IPS DF 6.9 (cell line): Measurements from ENCODE around the gene KANK3.
A peak's percentile ranks its signal among the peaks of the same experiment; 100 is the strongest.

Source experiments
- DNase-seq: peaks from one replicate; pipeline ENCODE4 v3.0.0-alpha.2; 2013; ENCODE audit warnings: low read depth, low spot score
- H3K27ac ChIP-seq: one replicate; pipeline ENCODE4 v1.5.1; 2013; ENCODE audit warnings: low read length, control low read depth
- H3K27me3 ChIP-seq: 2 replicates; pipeline ENCODE4 v1.6.1; 2013; ENCODE audit warnings: mild to moderate bottlenecking, low read length; ENCODE audit not compliant: control insufficient read depth, insufficient read depth
- H3K36me3 ChIP-seq: 2 replicates; pipeline ENCODE4 v1.6.1; 2013; ENCODE audit warnings: low read length; ENCODE audit not compliant: control insufficient read depth, insufficient read depth
- H3K4me1 ChIP-seq: 2 replicates; pipeline ENCODE4 v1.6.1; 2013; ENCODE audit warnings: low read length; ENCODE audit not compliant: control insufficient read depth, insufficient read depth
- H3K4me3 ChIP-seq: 2 replicates; pipeline ENCODE4 v1.5.1; 2013; ENCODE audit warnings: mild to moderate bottlenecking, low read length
- H3K9me3 ChIP-seq: 2 replicates; pipeline ENCODE4 v1.6.1; 2013; ENCODE audit warnings: low read length, inconsistent platforms; ENCODE audit not compliant: control insufficient read depth, insufficient read depth
- WGBS: extraction: QIAGEN DNeasy Blood & Tissue Kit; methylation state at CpG from one replicate; pipeline ENCODE4 v1.1.7; 2013; ENCODE audit warnings: mixed read lengths, missing lambda C conversion rate; ENCODE audit not compliant: insufficient read length, insufficient coverage; 5-methylcytosine and 5-hydroxymethylcytosine counted together

The KANK3 gene

GRCh38 chr19:8370176-8371010 is 27.3 kb upstream of the KANK3 start:
- no peaks in the 10 kb centered on the region for H3K9me3 ChIP-seq
- no peaks in the 10 kb centered on the region for H3K27me3 ChIP-seq
- DNase-seq = no peak
- H3K4me1 ChIP-seq = peaks cover 4% of the 10 kb centered on the region; the same call in 1 of the 2 replicates
- no peaks in the 10 kb centered on the region; the same call in 1 of the 2 replicates for H3K36me3 ChIP-seq
- no CpG with 5 or more reads among the region's 19 CpGs for WGBS
- H3K27ac ChIP-seq = no peak overlapping the region
- H3K4me3 ChIP-seq = no peak overlapping the region

DNA sequence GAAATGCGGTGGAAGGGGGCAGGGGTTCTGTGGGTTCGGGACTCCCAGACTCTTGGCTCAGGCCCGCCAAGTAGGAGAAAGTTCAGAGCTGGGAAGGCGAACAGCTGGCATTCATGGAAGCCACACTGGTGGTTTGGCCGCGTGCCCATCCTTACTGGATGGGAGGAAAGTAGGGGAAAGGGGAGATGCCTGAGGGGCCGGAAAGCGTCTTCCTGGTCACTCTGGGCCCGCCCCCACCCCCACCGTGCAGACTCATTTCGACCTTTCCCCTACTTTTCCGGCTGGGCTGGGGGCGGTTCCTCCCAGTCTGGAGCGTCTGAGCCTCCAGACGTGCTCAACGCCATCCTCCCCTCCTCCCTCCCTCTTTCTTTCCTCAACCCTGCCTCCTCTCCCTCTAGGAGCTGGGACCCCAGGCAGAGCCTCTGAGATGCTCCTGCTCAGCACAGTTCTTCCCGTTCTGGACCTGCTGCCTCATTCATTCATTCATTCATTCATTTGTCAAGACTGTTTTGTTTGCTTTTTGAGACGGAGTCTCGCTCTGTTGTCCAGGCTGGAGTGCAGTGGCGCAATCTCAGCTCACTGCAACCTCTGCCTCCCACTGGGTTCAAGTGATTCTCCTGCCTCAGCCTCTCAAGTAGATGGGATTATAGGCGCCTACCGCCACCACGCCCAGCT is 24.4 kb upstream of the KANK3 start:
- Histone ChIP-seq H3K4me1 (peaks cover 8% of the 10 kb centered on the region), H3K36me3 (no peaks in the 10 kb centered on the region; the same call in 1 of the 2 replicates), H3K4me3 (no peak overlapping the region), H3K9me3 (no peaks in the 10 kb centered on the region), H3K27me3 (no peaks in the 10 kb centered on the region; the same call in 1 of the 2 replicates), H3K27ac (no peak overlapping the region)
- no CpG with 5 or more reads among the region's 23 CpGs for WGBS
- no peak for DNase-seq

DNA sequence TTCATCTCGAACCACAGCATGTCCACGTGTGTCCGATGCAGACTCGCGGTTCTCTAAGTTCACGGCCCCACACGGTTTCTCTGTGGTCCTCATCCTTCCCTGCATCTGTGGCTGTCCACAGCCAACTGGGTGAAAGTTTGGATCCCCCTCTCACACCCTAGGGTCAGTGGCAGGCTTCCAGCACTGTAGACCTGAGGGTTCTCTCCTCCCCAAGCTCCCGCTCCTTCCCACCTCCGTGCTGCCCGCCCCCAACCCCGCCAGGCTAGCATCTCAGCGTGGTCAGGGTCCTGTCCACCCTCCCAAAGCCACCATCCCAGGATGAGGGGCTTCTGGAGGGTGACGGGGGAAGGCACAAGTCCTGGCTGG is 23.9 kb upstream of the KANK3 start:
- Histone ChIP-seq H3K4me1 (peaks cover 8% of the 10 kb centered on the region), H3K27me3 (peaks cover 2% of the 10 kb centered on the region; the same call in 1 of the 2 replicates), H3K9me3 (no peaks in the 10 kb centered on the region), H3K4me3 (no peak overlapping the region), H3K27ac (no peak overlapping the region), H3K36me3 (no peaks in the 10 kb centered on the region; the same call in 1 of the 2 replicates)
- no CpG with 5 or more reads among the region's 13 CpGs for WGBS
- DNase-seq = no peak

DNA sequence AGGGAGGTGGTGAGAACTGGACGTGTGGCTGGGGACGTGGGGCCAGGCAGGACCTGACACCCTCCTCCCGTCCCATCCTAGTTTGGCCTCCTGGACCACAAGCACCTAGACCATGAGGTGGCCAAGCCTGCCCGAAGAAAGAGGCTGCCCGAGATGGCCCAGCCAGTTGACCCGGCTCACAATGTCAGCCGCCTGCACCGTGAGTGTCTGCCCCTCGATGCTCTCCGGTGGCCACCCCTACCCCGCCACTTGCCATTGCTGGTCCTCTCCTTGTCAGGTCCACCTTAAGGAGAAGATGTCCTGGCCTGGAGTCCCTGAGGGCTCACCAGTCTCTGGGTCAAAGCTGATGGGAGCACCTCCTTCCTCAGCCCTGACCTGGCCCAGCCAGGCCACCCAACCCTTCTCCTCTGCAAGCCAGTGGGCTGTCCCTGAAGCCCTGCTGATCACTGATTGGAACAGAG is 23.1 kb upstream of the KANK3 start:
- H3K27ac ChIP-seq = no peak overlapping the region
- whole genome bisulfite sequencing = no CpG with 5 or more reads among the region's 11 CpGs

DNA sequence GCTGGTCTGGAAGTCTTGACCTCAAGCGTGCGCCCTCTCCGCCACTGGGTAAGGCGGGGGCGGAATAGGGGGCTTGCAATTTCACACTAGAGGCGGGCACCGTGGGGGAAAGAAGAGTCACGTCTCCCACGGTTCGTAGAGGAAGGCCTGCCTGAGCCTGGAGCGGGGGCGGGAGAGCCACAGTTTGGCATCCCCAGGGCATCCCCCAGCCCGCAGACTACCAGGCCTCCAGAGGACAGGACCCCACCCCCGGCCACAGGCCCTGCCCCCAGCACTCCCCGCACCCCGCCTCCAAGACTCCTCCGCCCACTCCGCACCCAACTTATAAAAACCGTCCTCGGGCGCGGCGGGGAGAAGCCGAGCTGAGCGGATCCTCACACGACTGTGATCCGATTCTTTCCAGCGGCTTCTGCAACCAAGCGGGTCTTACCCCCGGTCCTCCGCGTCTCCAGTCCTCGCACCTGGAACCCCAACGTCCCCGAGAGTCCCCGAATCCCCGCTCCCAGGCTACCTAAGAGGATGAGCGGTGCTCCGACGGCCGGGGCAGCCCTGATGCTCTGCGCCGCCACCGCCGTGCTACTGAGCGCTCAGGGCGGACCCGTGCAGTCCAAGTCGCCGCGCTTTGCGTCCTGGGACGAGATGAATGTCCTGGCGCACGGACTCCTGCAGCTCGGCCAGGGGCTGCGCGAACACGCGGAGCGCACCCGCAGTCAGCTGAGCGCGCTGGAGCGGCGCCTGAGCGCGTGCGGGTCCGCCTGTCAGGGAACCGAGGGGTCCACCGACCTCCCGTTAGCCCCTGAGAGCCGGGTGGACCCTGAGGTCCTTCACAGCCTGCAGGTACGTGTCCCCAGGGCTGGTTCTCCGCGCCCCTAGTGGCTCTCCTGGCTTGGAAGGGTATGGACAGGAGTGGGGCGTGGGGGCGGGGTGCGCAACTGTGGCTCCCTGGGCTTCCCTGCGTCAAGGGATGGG is 21.0 kb upstream of the KANK3 start, which contains the start of gene ANGPTL4:
Gene ANGPTL4 (plus strand): TSS at position 353 of the 969 bp plus-strand sequence. CDS start 167 bp downstream, at position 520.
- Histone ChIP-seq H3K36me3 (no peaks in the 10 kb centered on the region; the same call in 1 of the 2 replicates), H3K27ac (no peak within 1 kb of the TSS), H3K27me3 (peaks cover 2% of the 10 kb centered on the region; the same call in 1 of the 2 replicates), H3K4me3 (peak within 1 kb of the TSS; percentile 47; the same call in 1 of the 2 replicates), H3K4me1 (peaks cover 8% of the 10 kb centered on the region), H3K9me3 (no peaks in the 10 kb centered on the region)
- WGBS = no CpG with 5 or more reads among the region's 81 CpGs
- DNase-seq = no peak

More for the DNA sequence above, 23.1 kb upstream of the KANK3 start:
- Histone ChIP-seq H3K4me3 (no peak overlapping the region), H3K9me3 (no peaks in the 10 kb centered on the region), H3K4me1 (peaks cover 8% of the 10 kb centered on the region), H3K27me3 (peaks cover 2% of the 10 kb centered on the region; the same call in 1 of the 2 replicates), H3K36me3 (no peaks in the 10 kb centered on the region; the same call in 1 of the 2 replicates)
- no peak for DNase-seq

- peaks cover 8% of the 10 kb centered on the region for H3K4me1 ChIP-seq
- no peaks in the 10 kb centered on the region; the same call in 1 of the 2 replicates for H3K36me3 ChIP-seq
- H3K27ac ChIP-seq = no peak overlapping the region
- DNase-seq = no peak
- peaks cover 2% of the 10 kb centered on the region; the same call in 1 of the 2 replicates for H3K27me3 ChIP-seq
- no peak overlapping the region for H3K4me3 ChIP-seq
- no peaks in the 10 kb centered on the region for H3K9me3 ChIP-seq
- no CpG with 5 or more reads among the region's 12 CpGs for WGBS
Measured at GRCh38 chr19:8361921-8362793, 19.1 kb upstream of the KANK3 start.

DNA sequence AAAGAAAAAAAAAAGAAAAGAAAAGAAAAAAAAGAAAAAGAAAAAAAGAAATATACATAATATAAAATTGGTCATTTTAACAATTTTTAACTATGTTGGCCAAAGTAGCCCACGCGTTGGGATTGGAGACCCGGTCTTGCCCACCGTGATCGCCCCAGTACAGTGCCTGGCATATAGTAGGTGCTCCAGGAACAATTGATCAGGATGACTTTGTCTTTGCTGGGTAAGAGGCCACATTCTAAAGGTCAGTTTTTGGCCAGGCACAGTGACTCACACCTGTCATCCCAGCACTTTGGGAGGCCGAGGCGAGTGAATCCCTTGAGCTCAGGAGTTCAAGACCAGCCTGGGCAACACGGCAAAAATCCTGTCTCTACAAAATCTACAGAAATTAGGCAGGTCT is 17.1 kb upstream of the KANK3 start:
- Histone ChIP-seq H3K27me3 (peaks cover 2% of the 10 kb centered on the region; the same call in 1 of the 2 replicates), H3K27ac (no peak overlapping the region), H3K9me3 (no peaks in the 10 kb centered on the region), H3K4me3 (no peak overlapping the region), H3K4me1 (peaks cover 4% of the 10 kb centered on the region), H3K36me3 (no peaks in the 10 kb centered on the region)
- no CpG with 5 or more reads among the region's 8 CpGs for WGBS
- no peak for DNase-seq

DNA sequence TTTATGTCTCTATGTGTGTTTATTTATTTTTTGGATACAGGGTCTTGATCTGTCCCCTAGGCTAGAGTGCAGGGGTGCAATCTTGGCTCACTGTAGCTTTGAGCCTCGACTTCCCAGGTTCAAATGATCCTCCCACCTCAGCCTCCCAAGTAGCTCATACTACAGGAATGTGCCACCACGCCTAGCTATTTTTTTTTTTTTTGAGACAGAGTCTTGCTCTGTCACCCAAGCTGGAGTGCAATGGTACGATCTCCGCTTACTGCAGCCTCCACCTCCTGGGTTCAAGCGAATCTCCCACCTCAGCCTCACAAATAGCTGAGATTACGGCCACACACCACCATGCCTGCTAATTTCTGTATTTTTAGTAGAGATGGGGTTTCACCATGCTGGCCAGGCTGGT is 15.9 kb upstream of the KANK3 start:
- no peak overlapping the region for H3K27ac ChIP-seq
- H3K4me3 ChIP-seq = no peak overlapping the region
- peaks cover 2% of the 10 kb centered on the region; the same call in 1 of the 2 replicates for H3K27me3 ChIP-seq
- no peaks in the 10 kb centered on the region for H3K4me1 ChIP-seq
- no peaks in the 10 kb centered on the region for H3K36me3 ChIP-seq
- no peak for DNase-seq
- H3K9me3 ChIP-seq = no peaks in the 10 kb centered on the region
- WGBS = no CpG with 5 or more reads among the region's 6 CpGs

DNA sequence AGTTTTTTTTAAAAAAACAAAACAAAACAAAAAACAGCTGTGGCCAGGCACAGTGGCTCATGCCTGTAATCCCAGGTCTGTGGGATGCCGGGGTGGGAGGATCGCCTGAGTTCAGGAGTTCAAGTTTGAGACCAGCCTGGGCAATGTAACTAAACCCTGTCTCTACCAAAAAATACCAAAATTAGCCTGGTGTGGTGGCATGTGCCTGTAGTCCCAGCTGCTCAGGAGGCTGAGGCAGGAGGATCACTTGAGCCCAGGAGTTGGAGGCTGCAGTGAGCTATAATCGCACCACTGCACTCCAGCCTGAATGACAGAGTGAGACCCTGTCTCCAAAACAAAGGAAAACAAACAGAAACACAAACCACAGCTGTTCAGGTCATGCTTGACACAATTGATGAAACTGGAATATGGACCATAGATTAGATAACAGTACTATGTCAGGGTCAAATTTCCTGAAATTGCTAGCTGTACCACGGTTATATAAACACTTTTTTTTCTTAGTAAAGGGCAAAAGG is 14.0 kb upstream of the KANK3 start:
- WGBS = no CpG with 5 or more reads among the region's 4 CpGs
- Histone ChIP-seq H3K36me3 (no peaks in the 10 kb centered on the region), H3K27ac (no peak overlapping the region), H3K4me1 (no peaks in the 10 kb centered on the region), H3K27me3 (no peaks in the 10 kb centered on the region), H3K4me3 (no peak overlapping the region), H3K9me3 (no peaks in the 10 kb centered on the region)
- DNase-seq = no peak
